Astrocyte (in vitro differentiated cells and primary cell): ENCODE results near the gene LZTR1. TPM values are rescaled to one million over a fixed set of nuclear protein-coding genes. Genes with fewer than 3 reads are reported as not detected.

Source experiments
- DNase-seq: peaks from one replicate; pipeline ENCODE4 v3.0.0-alpha.2; 2010; ENCODE audit warnings: low read depth
- FAIRE-seq: peaks from 2 replicates; lab custom pipeline; 2011; peaks lifted over from hg19 to GRCh38; lab: Jason Lieb, UNC
- H2AFZ ChIP-seq: 2 replicates; pipeline ENCODE4 v1.6.0; 2012; ENCODE audit warnings: low read depth, low read length, inconsistent platforms
- H3K27ac ChIP-seq: 2 replicates; pipeline ENCODE4 v1.5.1; 2011; ENCODE audit warnings: low read depth, low read length, inconsistent platforms
- H3K27me3 ChIP-seq: 2 replicates; pipeline ENCODE4 v1.6.0; 2011; ENCODE audit warnings: low read length, inconsistent platforms; ENCODE audit not compliant: insufficient read depth
- H3K36me3 ChIP-seq: 2 replicates; pipeline ENCODE4 v1.5.1; 2011; ENCODE audit warnings: low read length, inconsistent platforms; ENCODE audit not compliant: insufficient read depth
- H3K4me1 ChIP-seq: 2 replicates; pipeline ENCODE4 v1.5.1; 2011; ENCODE audit warnings: low read length, inconsistent platforms; ENCODE audit not compliant: insufficient read depth
- H3K4me2 ChIP-seq: 2 replicates; pipeline ENCODE4 v1.6.0; 2012; ENCODE audit warnings: low read length, inconsistent platforms
- H3K4me3 ChIP-seq: 2 replicates; pipeline ENCODE4 v1.5.1; 2011; ENCODE audit warnings: low read depth, mild to moderate bottlenecking, low read length, inconsistent platforms; ENCODE audit not compliant: insufficient read depth
- H3K79me2 ChIP-seq: 2 replicates; pipeline ENCODE4 v1.6.0; 2012; ENCODE audit warnings: mild to moderate bottlenecking, low read length, inconsistent platforms; ENCODE audit not compliant: insufficient read depth
- H3K9ac ChIP-seq: 2 replicates; pipeline ENCODE4 v1.6.0; 2012; ENCODE audit warnings: mild to moderate bottlenecking, low read length, inconsistent platforms
- H3K9me3 ChIP-seq: 2 replicates; pipeline ENCODE4 v1.5.1; 2012; ENCODE audit warnings: low read depth, mild to moderate bottlenecking, low read length, inconsistent platforms; ENCODE audit not compliant: insufficient read depth
- H4K20me1 ChIP-seq: 2 replicates; pipeline ENCODE4 v1.6.0; 2012; ENCODE audit warnings: low read length, inconsistent platforms; ENCODE audit not compliant: insufficient read depth
- H3K27ac Mint-ChIP-seq: one replicate; pipeline ENCODE4 v1.8.0; 2021; ENCODE audit warnings: mild to moderate bottlenecking, mixed read lengths; ENCODE audit not compliant: unreplicated experiment
- H3K27me3 Mint-ChIP-seq: one replicate; pipeline ENCODE4 v1.8.0; 2021; ENCODE audit warnings: low read depth, mixed read lengths; ENCODE audit not compliant: unreplicated experiment
- H3K36me3 Mint-ChIP-seq: one replicate; pipeline ENCODE4 v1.8.0; 2021; ENCODE audit warnings: low read depth, mixed read lengths; ENCODE audit not compliant: unreplicated experiment
- H3K4me1 Mint-ChIP-seq: one replicate; pipeline ENCODE4 v1.8.0; 2021; ENCODE audit warnings: low read depth, mixed read lengths; ENCODE audit not compliant: unreplicated experiment
- H3K4me3 Mint-ChIP-seq: one replicate; pipeline ENCODE4 v1.8.0; 2021; ENCODE audit warnings: mild to moderate bottlenecking, moderate library complexity, mixed read lengths; ENCODE audit not compliant: unreplicated experiment
- H3K9me3 Mint-ChIP-seq: one replicate; pipeline ENCODE4 v1.8.0; 2021; ENCODE audit warnings: mild to moderate bottlenecking, mixed read lengths; ENCODE audit not compliant: unreplicated experiment
- CTCF ChIP-seq: IDR thresholded peaks from 2 replicates; pipeline ENCODE4 v1.5.1; 2011; ENCODE audit warnings: low read depth, mild to moderate bottlenecking, inconsistent platforms, low read length, moderate library complexity; ENCODE audit not compliant: insufficient read depth
- EZH2 ChIP-seq: IDR thresholded peaks from 2 replicates; pipeline ENCODE4 v1.6.1; 2012; ENCODE audit warnings: mild to moderate bottlenecking, low read length, inconsistent platforms; ENCODE audit not compliant: insufficient read depth
- total RNA-seq: library from RNA; stranded (reverse); gene quantifications from 2 replicates; pipeline ENCODE4 v1.2.1, GENCODE V29; 2021

LZTR1 gene
- total RNA-seq, 1 donor from 2014 or later, result 62.0 TPM

GRCh38 chr22:20948989-20949388 lies 33.1 kb upstream of the LZTR1 start:
- Mint-ChIP-seq H3K4me3 (no peak overlapping the region), H3K36me3 (peaks cover 4% of the 10 kb centered on the region), H3K27me3 (no peaks in the 10 kb centered on the region), H3K9me3 (no peaks in the 10 kb centered on the region), H3K27ac (no peak overlapping the region), H3K4me1 (peaks cover 39% of the 10 kb centered on the region)
- Histone ChIP-seq H3K79me2 (peaks cover 89% of the 10 kb centered on the region), H3K9ac (no peak overlapping the region), H2AFZ (no peak overlapping the region), H3K4me3 (no peak overlapping the region), H3K27me3 (no peaks in the 10 kb centered on the region), H4K20me1 (peaks cover 93% of the 10 kb centered on the region), H3K27ac (no peak overlapping the region), H3K9me3 (no peaks in the 10 kb centered on the region), H3K36me3 (peaks cover 32% of the 10 kb centered on the region), H3K4me1 (peaks cover 15% of the 10 kb centered on the region), H3K4me2 (no peak overlapping the region)
- TF ChIP-seq EZH2 (no peak), CTCF (no peak)
- no peak for DNase-seq
- no peak for FAIRE-seq

- Histone ChIP-seq H4K20me1 (peaks cover 93% of the 10 kb centered on the region), H3K36me3 (peaks cover 32% of the 10 kb centered on the region), H3K27me3 (no peaks in the 10 kb centered on the region), H2AFZ (no peak overlapping the region), H3K4me2 (no peak overlapping the region), H3K79me2 (peaks cover 83% of the 10 kb centered on the region), H3K4me1 (peaks cover 15% of the 10 kb centered on the region), H3K9ac (no peak overlapping the region), H3K9me3 (no peaks in the 10 kb centered on the region), H3K27ac (no peak overlapping the region), H3K4me3 (no peak overlapping the region)
- Mint-ChIP-seq H3K27ac (peak overlapping the region; percentile 60), H3K4me1 (peaks cover 39% of the 10 kb centered on the region), H3K4me3 (no peak overlapping the region), H3K27me3 (no peaks in the 10 kb centered on the region), H3K9me3 (no peaks in the 10 kb centered on the region), H3K36me3 (peaks cover 4% of the 10 kb centered on the region)
- FAIRE-seq, result no peak
- no peak for TF ChIP-seq EZH2
- TF ChIP-seq CTCF, result no peak
- DNase-seq, result no peak
Observed at GRCh38 chr22:20949698-20950183, 32.4 kb upstream of the LZTR1 start.

DNA sequence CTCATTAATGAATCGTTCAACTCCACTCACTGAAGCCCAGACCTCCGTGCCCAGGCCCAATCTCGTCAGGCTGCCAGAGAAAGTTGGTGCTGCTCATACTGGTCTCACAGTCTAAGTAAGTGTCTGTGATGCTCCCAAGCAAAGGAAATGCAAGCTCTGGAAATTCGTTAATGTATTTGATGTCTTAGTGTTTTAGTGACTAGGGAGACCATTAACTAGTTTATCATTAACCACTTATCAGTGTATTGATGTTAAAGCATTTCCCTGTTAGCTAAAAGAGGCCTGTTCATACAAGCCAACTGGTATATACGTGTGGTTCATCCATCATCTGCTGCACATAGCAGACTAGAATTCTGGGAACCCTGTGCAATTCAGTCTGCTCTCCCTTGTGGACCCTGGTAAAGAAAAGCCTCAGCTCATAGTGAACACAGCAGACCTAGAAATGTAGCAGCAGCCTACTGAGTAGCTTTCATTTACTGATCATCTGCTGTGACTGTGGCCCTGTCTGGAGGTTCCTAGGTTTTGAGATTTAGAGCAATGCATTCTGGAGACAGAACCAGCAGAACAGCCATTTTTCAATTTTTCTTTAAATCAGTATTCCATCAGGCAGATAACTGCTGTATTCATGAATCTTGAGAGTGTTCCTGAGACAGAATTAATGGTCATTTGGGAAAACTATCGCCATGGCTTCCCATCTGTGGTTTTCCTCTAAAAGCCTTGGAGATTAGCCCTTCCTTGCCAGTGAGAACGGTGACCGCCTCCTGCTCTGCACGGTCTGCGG lies 30.8 kb upstream of the LZTR1 start:
- H3K27ac Mint-ChIP-seq, result peak overlapping the region; percentile 62
- no peaks in the 10 kb centered on the region for H3K27me3 Mint-ChIP-seq
- H3K9ac ChIP-seq, result no peak overlapping the region
- H3K4me3 Mint-ChIP-seq, result no peak overlapping the region
- DNase-seq (no peak), FAIRE-seq (no peak)
- H2AFZ ChIP-seq, result no peak overlapping the region
- H3K36me3 Mint-ChIP-seq, result peaks cover 7% of the 10 kb centered on the region
- H4K20me1 ChIP-seq, result peaks cover 82% of the 10 kb centered on the region
- no peak overlapping the region for H3K4me3 ChIP-seq
- H3K4me2 ChIP-seq, result no peak overlapping the region
- H3K9me3 Mint-ChIP-seq, result no peaks in the 10 kb centered on the region
- H3K36me3 ChIP-seq, result peaks cover 32% of the 10 kb centered on the region
- H3K79me2 ChIP-seq, result peaks cover 67% of the 10 kb centered on the region
- peaks cover under 1% of the 10 kb centered on the region for H3K4me1 ChIP-seq
- no peaks in the 10 kb centered on the region for H3K9me3 ChIP-seq
- no peak overlapping the region for H3K27ac ChIP-seq
- H3K4me1 Mint-ChIP-seq, result peaks cover 33% of the 10 kb centered on the region
- H3K27me3 ChIP-seq, result no peaks in the 10 kb centered on the region
- TF ChIP-seq EZH2, result no peak
- no peak for TF ChIP-seq CTCF
